DND-41 (cell line): ENCODE results near the gene CTXND1.

Experiments used
- ATAC-seq: fragments of 200-7000 bp; cut with Tn5 transposase; 3 replicates; pipeline ENCODE4 v1.9.1; 2021; ENCODE audit warnings: low read depth; ENCODE audit not compliant: insufficient read depth
- DNase-seq: peaks from one replicate; pipeline ENCODE4 v3.0.0-alpha.2; 2020
- H2AFZ ChIP-seq: 2 replicates; pipeline ENCODE4 v1.6.0; 2012; ENCODE audit warnings: low read depth, low read length
- H3K27ac ChIP-seq: 2 replicates; pipeline ENCODE4 v1.5.1; 2012; ENCODE audit warnings: low read length, inconsistent platforms
- H3K27me3 ChIP-seq: fragments of 200-600 bp; sonication (generic); 2 replicates; pipeline ENCODE4 v1.6.0; 2012; ENCODE audit warnings: low read length, mild to moderate bottlenecking, inconsistent platforms; ENCODE audit not compliant: insufficient read depth, poor library complexity
- H3K36me3 ChIP-seq: 2 replicates; pipeline ENCODE4 v1.5.1; 2012; ENCODE audit warnings: low read length, inconsistent platforms; ENCODE audit not compliant: insufficient read depth
- H3K4me1 ChIP-seq: 2 replicates; pipeline ENCODE4 v1.5.1; 2012; ENCODE audit warnings: mild to moderate bottlenecking, low read length; ENCODE audit not compliant: insufficient read depth
- H3K4me2 ChIP-seq: 2 replicates; pipeline ENCODE4 v1.6.0; 2012; ENCODE audit warnings: mild to moderate bottlenecking, moderate library complexity, low read length, inconsistent platforms; ENCODE audit not compliant: insufficient read depth
- H3K4me3 ChIP-seq, 2 experiments: fragments of 200-600 bp in 1 of 2; shearing (Covaris generic) in 1 of 2; 2 replicates each; pipeline ENCODE4 v1.5.1; 2012 to 2016; ENCODE audit warnings: inconsistent platforms in 2 of 2, low read length in 2 of 2, mild to moderate bottlenecking in 2 of 2, low read depth in 1 of 2, moderate library complexity in 1 of 2
- H3K79me2 ChIP-seq: 2 replicates; pipeline ENCODE4 v1.6.0; 2012; ENCODE audit warnings: low read length, inconsistent platforms; ENCODE audit not compliant: insufficient read depth
- H3K9ac ChIP-seq: 2 replicates; pipeline ENCODE4 v1.6.0; 2012; ENCODE audit warnings: low read depth, mild to moderate bottlenecking, inconsistent platforms, low read length, moderate library complexity
- H3K9me3 ChIP-seq: 2 replicates; pipeline ENCODE4 v1.5.1; 2012; ENCODE audit warnings: low read length, moderate library complexity, mild to moderate bottlenecking, inconsistent platforms; ENCODE audit not compliant: insufficient read depth, severe bottlenecking
- H4K20me1 ChIP-seq: 2 replicates; pipeline ENCODE4 v1.6.0; 2012; ENCODE audit warnings: low read length; ENCODE audit not compliant: insufficient read depth
- CTCF ChIP-seq: IDR thresholded peaks from 2 replicates; pipeline ENCODE4 v1.5.1; 2012; ENCODE audit warnings: borderline replicate concordance, low read length, moderate library complexity, mild to moderate bottlenecking; ENCODE audit not compliant: poor library complexity, severe bottlenecking; ENCODE audit errors: extremely low read depth
- EZH2 ChIP-seq: IDR thresholded peaks from 3 replicates; pipeline ENCODE4 v1.6.1; 2012; ENCODE audit warnings: borderline replicate concordance, low read depth, mild to moderate bottlenecking, moderate library complexity, low read length, inconsistent platforms; ENCODE audit not compliant: severe bottlenecking

The CTXND1 gene

GRCh38 chr15:80268101-80268500 is 16.1 kb upstream of the CTXND1 start:
- no peaks in the 10 kb centered on the region for H3K9me3 ChIP-seq
- no peak overlapping the region for H3K4me3 ChIP-seq
- no peaks in the 10 kb centered on the region for H3K4me1 ChIP-seq
- no peak for TF ChIP-seq EZH2
- TF ChIP-seq CTCF = no peak
- no peak overlapping the region for H3K4me2 ChIP-seq
- ATAC-seq = no peak
- H3K9ac ChIP-seq = no peak overlapping the region
- no peak overlapping the region for H3K27ac ChIP-seq
- no peaks in the 10 kb centered on the region for H3K27me3 ChIP-seq
- H2AFZ ChIP-seq = no peak overlapping the region
- H4K20me1 ChIP-seq = no peaks in the 10 kb centered on the region
- no peaks in the 10 kb centered on the region for H3K36me3 ChIP-seq
- H3K79me2 ChIP-seq = no peaks in the 10 kb centered on the region
- no peak for DNase-seq

- Histone ChIP-seq H4K20me1 (no peaks in the 10 kb centered on the region), H3K36me3 (no peaks in the 10 kb centered on the region), H3K4me2 (no peak overlapping the region), H3K4me1 (no peaks in the 10 kb centered on the region), H3K9me3 (no peaks in the 10 kb centered on the region), H3K27ac (no peak overlapping the region), H2AFZ (no peak overlapping the region), H3K9ac (no peak overlapping the region), H3K4me3 (no peak overlapping the region), H3K79me2 (no peaks in the 10 kb centered on the region), H3K27me3 (no peaks in the 10 kb centered on the region)
- no peak for ATAC-seq
- TF ChIP-seq EZH2 (no peak), CTCF (no peak)
- no peak for DNase-seq
These were observed 15.6 kb upstream of the CTXND1 start for GRCh38 chr15:80267658-80268057.

- TF ChIP-seq EZH2 (no peak), CTCF (no peak)
These were observed 14.7 kb upstream of the CTXND1 start for GRCh38 chr15:80266745-80267144.

GRCh38 chr15:80266113-80266512 is 14.1 kb upstream of the CTXND1 start:
- DNase-seq = no peak
- Histone ChIP-seq H3K9ac (no peak overlapping the region), H3K4me1 (no peaks in the 10 kb centered on the region), H3K4me3 (no peak overlapping the region), H2AFZ (no peak overlapping the region), H3K79me2 (no peaks in the 10 kb centered on the region), H4K20me1 (no peaks in the 10 kb centered on the region), H3K9me3 (no peaks in the 10 kb centered on the region), H3K36me3 (no peaks in the 10 kb centered on the region), H3K27ac (no peak overlapping the region), H3K27me3 (no peaks in the 10 kb centered on the region), H3K4me2 (no peak overlapping the region)
- TF ChIP-seq CTCF = no peak
- TF ChIP-seq EZH2 = no peak
- no peak for ATAC-seq

More at GRCh38 chr15:80266745-80267144, 14.7 kb upstream of the CTXND1 start:
- H3K4me3 ChIP-seq = no peak overlapping the region
- no peak overlapping the region for H2AFZ ChIP-seq
- no peak overlapping the region for H3K4me2 ChIP-seq
- ATAC-seq (no peak), DNase-seq (no peak)
- no peak overlapping the region for H3K27ac ChIP-seq
- H3K79me2 ChIP-seq = no peaks in the 10 kb centered on the region
- no peaks in the 10 kb centered on the region for H3K36me3 ChIP-seq
- H3K9ac ChIP-seq = no peak overlapping the region
- no peaks in the 10 kb centered on the region for H3K4me1 ChIP-seq
- H3K27me3 ChIP-seq = no peaks in the 10 kb centered on the region
- no peaks in the 10 kb centered on the region for H4K20me1 ChIP-seq
- H3K9me3 ChIP-seq = no peaks in the 10 kb centered on the region
